ENCODE data around the gene TCF4. TPM values are rescaled to one million over a fixed set of nuclear protein-coding genes. Genes with fewer than 3 reads are reported as not detected.

TCF4 gene
- total and polyA plus RNA-seq, 2 experiments from 2014 or later, result 77.7 to 89.2 TPM

DNA sequence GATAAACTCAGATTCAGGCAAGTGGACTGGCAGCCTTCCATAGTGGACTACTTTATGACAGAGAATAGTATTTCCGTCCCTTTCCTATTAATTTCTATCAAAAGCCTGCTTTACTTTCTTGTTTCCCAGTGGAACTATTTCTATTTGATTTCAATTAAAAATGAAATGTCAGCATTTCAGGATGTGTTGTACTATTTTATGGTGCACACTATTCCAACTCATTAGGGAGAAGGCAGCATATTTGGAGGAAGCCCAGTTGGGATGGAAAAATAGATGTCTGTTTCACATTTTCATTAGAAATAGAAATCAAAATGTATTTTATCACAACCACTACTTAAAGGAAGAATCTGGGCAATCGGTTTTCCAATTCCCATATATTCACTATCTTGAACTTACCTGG lies 37.9 kb upstream of the TCF4 start:
- H3K27ac Mint-ChIP-seq, result no peak overlapping the region
- no peaks in the 10 kb centered on the region for H3F3A ChIP-seq (replicated peaks; ENCODE audit: low read depth)
- H3K27ac ChIP-seq (ENCODE audit: low read depth), result no peak overlapping the region
- no peaks in the 10 kb centered on the region for H3K27me3 ChIP-seq (ENCODE audit: insufficient read depth)
- no peak overlapping the region for H3K4me2 ChIP-seq
- no peaks in the 10 kb centered on the region for H3K9me3 Mint-ChIP-seq
- no peaks in the 10 kb centered on the region for H4K20me1 ChIP-seq (replicated peaks; ENCODE audit: insufficient read depth)
- ATAC-seq (no peak), DNase-seq (ENCODE audit: low spot score) (no peak)
- H3K9me2 ChIP-seq (ENCODE audit: insufficient read depth), result no peaks in the 10 kb centered on the region
- H3K36me3 Mint-ChIP-seq (ENCODE audit: low read depth), result no peaks in the 10 kb centered on the region
- H3K79me2 ChIP-seq (replicated peaks; ENCODE audit: insufficient read depth), result no peaks in the 10 kb centered on the region
- H2AFZ ChIP-seq, result no peak overlapping the region
- no peak overlapping the region for H3K4me3 Mint-ChIP-seq
- no peaks in the 10 kb centered on the region for H3K36me3 ChIP-seq (ENCODE audit: insufficient read depth)
- H3K4me1 Mint-ChIP-seq, result peaks cover 9% of the 10 kb centered on the region
- H3K27me3 Mint-ChIP-seq (ENCODE audit: insufficient read depth, low read depth, poor library complexity), result no peaks in the 10 kb centered on the region
- H3K4me3 ChIP-seq, result no peak overlapping the region
- H3K4me1 ChIP-seq (ENCODE audit: insufficient read depth), result peaks cover 4% of the 10 kb centered on the region; the same call in 1 of the 2 replicates
- TF ChIP-seq CTCF (conservative IDR thresholded peaks at IDR 0.05; ENCODE audit: low read depth in 2 of 2) (no peak), NANOG (IDR thresholded peaks at IDR 0.05; ENCODE audit: borderline replicate concordance) (no peak), ZNF331 (CRISPR knock-in tag; IDR thresholded peaks at IDR 0.05; ENCODE audit: low read depth) (no peak), POLR2AphosphoS5 (IDR thresholded peaks at IDR 0.05; ENCODE audit: low read depth) (no peak)
- TF ChIP-seq, protein P1, sequence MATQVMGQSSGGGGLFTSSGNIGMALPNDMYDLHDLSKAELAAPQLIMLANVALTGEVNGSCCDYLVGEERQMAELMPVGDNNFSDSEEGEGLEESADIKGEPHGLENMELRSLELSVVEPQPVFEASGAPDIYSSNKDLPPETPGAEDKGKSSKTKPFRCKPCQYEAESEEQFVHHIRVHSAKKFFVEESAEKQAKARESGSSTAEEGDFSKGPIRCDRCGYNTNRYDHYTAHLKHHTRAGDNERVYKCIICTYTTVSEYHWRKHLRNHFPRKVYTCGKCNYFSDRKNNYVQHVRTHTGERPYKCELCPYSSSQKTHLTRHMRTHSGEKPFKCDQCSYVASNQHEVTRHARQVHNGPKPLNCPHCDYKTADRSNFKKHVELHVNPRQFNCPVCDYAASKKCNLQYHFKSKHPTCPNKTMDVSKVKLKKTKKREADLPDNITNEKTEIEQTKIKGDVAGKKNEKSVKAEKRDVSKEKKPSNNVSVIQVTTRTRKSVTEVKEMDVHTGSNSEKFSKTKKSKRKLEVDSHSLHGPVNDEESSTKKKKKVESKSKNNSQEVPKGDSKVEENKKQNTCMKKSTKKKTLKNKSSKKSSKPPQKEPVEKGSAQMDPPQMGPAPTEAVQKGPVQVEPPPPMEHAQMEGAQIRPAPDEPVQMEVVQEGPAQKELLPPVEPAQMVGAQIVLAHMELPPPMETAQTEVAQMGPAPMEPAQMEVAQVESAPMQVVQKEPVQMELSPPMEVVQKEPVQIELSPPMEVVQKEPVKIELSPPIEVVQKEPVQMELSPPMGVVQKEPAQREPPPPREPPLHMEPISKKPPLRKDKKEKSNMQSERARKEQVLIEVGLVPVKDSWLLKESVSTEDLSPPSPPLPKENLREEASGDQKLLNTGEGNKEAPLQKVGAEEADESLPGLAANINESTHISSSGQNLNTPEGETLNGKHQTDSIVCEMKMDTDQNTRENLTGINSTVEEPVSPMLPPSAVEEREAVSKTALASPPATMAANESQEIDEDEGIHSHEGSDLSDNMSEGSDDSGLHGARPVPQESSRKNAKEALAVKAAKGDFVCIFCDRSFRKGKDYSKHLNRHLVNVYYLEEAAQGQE (IDR thresholded peaks at IDR 0.05; ENCODE audit: unreplicated experiment), result no peak
- TF ChIP-seq, protein P2, sequence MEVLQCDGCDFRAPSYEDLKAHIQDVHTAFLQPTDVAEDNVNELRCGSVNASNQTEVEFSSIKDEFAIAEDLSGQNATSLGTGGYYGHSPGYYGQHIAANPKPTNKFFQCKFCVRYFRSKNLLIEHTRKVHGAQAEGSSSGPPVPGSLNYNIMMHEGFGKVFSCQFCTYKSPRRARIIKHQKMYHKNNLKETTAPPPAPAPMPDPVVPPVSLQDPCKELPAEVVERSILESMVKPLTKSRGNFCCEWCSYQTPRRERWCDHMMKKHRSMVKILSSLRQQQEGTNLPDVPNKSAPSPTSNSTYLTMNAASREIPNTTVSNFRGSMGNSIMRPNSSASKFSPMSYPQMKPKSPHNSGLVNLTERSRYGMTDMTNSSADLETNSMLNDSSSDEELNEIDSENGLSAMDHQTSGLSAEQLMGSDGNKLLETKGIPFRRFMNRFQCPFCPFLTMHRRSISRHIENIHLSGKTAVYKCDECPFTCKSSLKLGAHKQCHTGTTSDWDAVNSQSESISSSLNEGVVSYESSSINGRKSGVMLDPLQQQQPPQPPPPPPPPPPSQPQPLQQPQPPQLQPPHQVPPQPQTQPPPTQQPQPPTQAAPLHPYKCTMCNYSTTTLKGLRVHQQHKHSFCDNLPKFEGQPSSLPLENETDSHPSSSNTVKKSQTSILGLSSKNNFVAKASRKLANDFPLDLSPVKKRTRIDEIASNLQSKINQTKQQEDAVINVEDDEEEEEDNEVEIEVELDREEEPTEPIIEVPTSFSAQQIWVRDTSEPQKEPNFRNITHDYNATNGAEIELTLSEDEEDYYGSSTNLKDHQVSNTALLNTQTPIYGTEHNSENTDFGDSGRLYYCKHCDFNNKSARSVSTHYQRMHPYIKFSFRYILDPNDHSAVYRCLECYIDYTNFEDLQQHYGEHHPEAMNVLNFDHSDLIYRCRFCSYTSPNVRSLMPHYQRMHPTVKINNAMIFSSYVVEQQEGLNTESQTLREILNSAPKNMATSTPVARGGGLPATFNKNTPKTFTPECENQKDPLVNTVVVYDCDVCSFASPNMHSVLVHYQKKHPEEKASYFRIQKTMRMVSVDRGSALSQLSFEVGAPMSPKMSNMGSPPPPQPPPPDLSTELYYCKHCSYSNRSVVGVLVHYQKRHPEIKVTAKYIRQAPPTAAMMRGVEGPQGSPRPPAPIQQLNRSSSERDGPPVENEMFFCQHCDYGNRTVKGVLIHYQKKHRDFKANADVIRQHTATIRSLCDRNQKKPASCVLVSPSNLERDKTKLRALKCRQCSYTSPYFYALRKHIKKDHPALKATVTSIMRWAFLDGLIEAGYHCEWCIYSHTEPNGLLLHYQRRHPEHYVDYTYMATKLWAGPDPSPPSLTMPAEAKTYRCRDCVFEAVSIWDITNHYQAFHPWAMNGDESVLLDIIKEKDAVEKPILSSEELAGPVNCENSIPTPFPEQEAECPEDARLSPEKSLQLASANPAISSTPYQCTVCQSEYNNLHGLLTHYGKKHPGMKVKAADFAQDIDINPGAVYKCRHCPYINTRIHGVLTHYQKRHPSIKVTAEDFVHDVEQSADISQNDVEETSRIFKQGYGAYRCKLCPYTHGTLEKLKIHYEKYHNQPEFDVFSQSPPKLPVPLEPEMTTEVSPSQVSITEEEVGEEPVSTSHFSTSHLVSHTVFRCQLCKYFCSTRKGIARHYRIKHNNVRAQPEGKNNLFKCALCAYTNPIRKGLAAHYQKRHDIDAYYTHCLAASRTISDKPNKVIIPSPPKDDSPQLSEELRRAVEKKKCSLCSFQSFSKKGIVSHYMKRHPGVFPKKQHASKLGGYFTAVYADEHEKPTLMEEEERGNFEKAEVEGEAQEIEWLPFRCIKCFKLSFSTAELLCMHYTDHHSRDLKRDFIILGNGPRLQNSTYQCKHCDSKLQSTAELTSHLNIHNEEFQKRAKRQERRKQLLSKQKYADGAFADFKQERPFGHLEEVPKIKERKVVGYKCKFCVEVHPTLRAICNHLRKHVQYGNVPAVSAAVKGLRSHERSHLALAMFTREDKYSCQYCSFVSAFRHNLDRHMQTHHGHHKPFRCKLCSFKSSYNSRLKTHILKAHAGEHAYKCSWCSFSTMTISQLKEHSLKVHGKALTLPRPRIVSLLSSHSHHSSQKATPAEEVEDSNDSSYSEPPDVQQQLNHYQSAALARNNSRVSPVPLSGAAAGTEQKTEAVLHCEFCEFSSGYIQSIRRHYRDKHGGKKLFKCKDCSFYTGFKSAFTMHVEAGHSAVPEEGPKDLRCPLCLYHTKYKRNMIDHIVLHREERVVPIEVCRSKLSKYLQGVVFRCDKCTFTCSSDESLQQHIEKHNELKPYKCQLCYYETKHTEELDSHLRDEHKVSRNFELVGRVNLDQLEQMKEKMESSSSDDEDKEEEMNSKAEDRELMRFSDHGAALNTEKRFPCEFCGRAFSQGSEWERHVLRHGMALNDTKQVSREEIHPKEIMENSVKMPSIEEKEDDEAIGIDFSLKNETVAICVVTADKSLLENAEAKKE (CRISPR knock-in tag; IDR thresholded peaks at IDR 0.05), result no peak

Data from GM23338 (cell line).